Activated T-helper 9 cell treated with anti-CD3 and anti-CD28 coated beads, Interleukin-2, amount 50 U/mL, for 16 hours (primary cell): ENCODE data around the gene ZFYVE19.

Experiments
- DNase-seq: peaks from one replicate; pipeline ENCODE4 v3.0.0-alpha.2; 2020; ENCODE audit warnings: low read depth

Gene ZFYVE19

GRCh38 chr15:40775740-40776536 lies 31.0 kb upstream of the ZFYVE19 start:
- no peak for DNase-seq

- DNase-seq, result no peak
These were observed 30.2 kb upstream of the ZFYVE19 start for GRCh38 chr15:40776537-40777141.

- peak; percentile 72 for DNase-seq
These were observed 24.2 kb upstream of the ZFYVE19 start for GRCh38 chr15:40782609-40783227.

- DNase-seq, result no peak
These were observed 21.7 kb upstream of the ZFYVE19 start for GRCh38 chr15:40785164-40785563.

GRCh38 chr15:40785814-40786213 lies 21.1 kb upstream of the ZFYVE19 start:
- DNase-seq, result no peak

- DNase-seq, result peak; percentile 41
These were observed 19.5 kb upstream of the ZFYVE19 start for GRCh38 chr15:40787344-40787841.

GRCh38 chr15:40787991-40788390 lies 18.9 kb upstream of the ZFYVE19 start:
- no peak for DNase-seq

- no peak for DNase-seq
These were observed 17.8 kb upstream of the ZFYVE19 start for GRCh38 chr15:40789119-40789518.

- no peak for DNase-seq
These were observed 16.9 kb upstream of the ZFYVE19 start for GRCh38 chr15:40789999-40790398.

- DNase-seq, result no peak
These were observed 16.2 kb upstream of the ZFYVE19 start for GRCh38 chr15:40790718-40791117.

- no peak for DNase-seq
These were observed 14.5 kb upstream of the ZFYVE19 start for GRCh38 chr15:40792394-40792793.

GRCh38 chr15:40793216-40793989 lies 13.5 kb upstream of the ZFYVE19 start:
- DNase-seq, result no peak

- DNase-seq, result no peak
These were observed 10.8 kb upstream of the ZFYVE19 start for GRCh38 chr15:40796041-40796440.

- no peak for DNase-seq
These were observed 10.4 kb upstream of the ZFYVE19 start for GRCh38 chr15:40796512-40796911.

- DNase-seq, result no peak
These were observed 7.4 kb upstream of the ZFYVE19 start for GRCh38 chr15:40799523-40799922.

GRCh38 chr15:40803076-40803475 lies 3.8 kb upstream of the ZFYVE19 start:
- no peak for DNase-seq

GRCh38 chr15:40803688-40804087 lies 3.2 kb upstream of the ZFYVE19 start:
- no peak for DNase-seq

- DNase-seq, result no peak
These were observed 239 bp upstream of the ZFYVE19 start for GRCh38 chr15:40806672-40807027.

- no peak for DNase-seq
These were observed 1.1 kb downstream of the ZFYVE19 start for GRCh38 chr15:40807888-40808461.

- DNase-seq, result no peak
These were observed 2.1 kb downstream of the ZFYVE19 start for GRCh38 chr15:40808861-40809450.

GRCh38 chr15:40812721-40813425 lies 6.0 kb downstream of the ZFYVE19 start:
- no peak for DNase-seq
